Mucosa of descending colon (tissue), 3 donors: Measurements from ENCODE around the gene INTS4. TPM values are rescaled to one million over a fixed set of nuclear protein-coding genes. Genes with fewer than 3 reads are reported as not detected.
"Not testable (repeated sequence)": the region's sequence is repeated elsewhere in the genome, so short reads cannot be mapped to it uniquely, and the experiment has no call there.

Experiments used
- ATAC-seq: fragments of 200-7000 bp; cut with Tn5 transposase; one replicate; pipeline ENCODE4 v1.9.1; 2020; ENCODE audit warnings: mild to moderate bottlenecking, moderate library complexity
- DNase-seq, 3 donors: peaks; one replicate each; pipeline ENCODE4 v3.0.0-alpha.2; 2020
- H3K36me3 ChIP-seq: fragments of 200-600 bp; one replicate; pipeline ENCODE4 v1.8.0; 2021; ENCODE audit warnings: low read depth, mild to moderate bottlenecking
- H3K4me1 ChIP-seq: fragments of 200-600 bp; one replicate; pipeline ENCODE4 v1.8.0; 2021; ENCODE audit warnings: low read depth, mild to moderate bottlenecking
- H3K4me3 ChIP-seq: fragments of 200-600 bp; one replicate; pipeline ENCODE4 v1.8.0; 2021; ENCODE audit warnings: mild to moderate bottlenecking
- H3K9me3 ChIP-seq: fragments of 200-600 bp; one replicate; pipeline ENCODE4 v1.8.0; 2021; ENCODE audit warnings: mild to moderate bottlenecking
- intact Hi-C, 2 donors: fragments of 100-400 bp; cut with DNase I in 1 of 2; cut with micrococcal nuclease in 1 of 2; formaldehyde crosslinking; loops; one replicate each; pipeline versions ENCODE4 v1.11.0 to v1.11.1; 2022; cut with DNase I, micrococcal nuclease
- total RNA-seq, 3 donors: library from RNA; stranded (reverse); fragmentation: NEBNext Ultra II Directional in 2 of 3; extraction: Animal tissue kit (Norgen Biotek cat#: 25700) in 2 of 3; gene quantifications; one replicate each; pipeline versions ENCODE4 v1.2.1 to v1.2.4, GENCODE V29; 2021 to 2023
- TF ChIP-seq, protein P1 (sequence below): fragments of 200-600 bp; IDR thresholded peaks from one replicate; pipeline ENCODE4 v1.8.0; 2022; ENCODE audit warnings: antibody characterized with exemption, mild to moderate bottlenecking
- donor health status: DM: no; HTN: no; CAD: no; lungs with moderate emphysema.
- donor health status: DM: no; HTN: no; CAD: no.
- donor health status: DM: no; HTN: yes; CAD: no.

The INTS4 gene
- total RNA-seq, 3 donors from 2014 or later: 22.8 to 31.7 (median 28.3) TPM

DNA sequence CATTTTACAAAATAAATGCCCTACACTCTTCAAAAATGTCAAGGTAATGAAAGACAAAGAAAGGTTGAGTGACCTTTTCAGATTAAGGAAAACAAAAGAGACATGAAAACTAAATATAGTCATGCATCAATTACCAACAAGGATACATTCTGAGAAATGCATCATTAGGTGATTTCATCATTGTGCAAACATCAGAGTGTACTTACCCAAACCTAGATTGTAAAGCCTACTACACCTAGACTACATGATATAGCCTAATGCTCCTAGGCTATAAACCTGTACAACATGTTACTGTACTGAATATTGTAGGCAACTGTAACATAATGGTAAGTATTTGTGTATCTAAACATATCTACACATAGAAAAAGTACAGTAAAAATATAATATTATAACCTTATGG is 26.7 kb downstream of the INTS4 start:
- TF ChIP-seq, protein P1, sequence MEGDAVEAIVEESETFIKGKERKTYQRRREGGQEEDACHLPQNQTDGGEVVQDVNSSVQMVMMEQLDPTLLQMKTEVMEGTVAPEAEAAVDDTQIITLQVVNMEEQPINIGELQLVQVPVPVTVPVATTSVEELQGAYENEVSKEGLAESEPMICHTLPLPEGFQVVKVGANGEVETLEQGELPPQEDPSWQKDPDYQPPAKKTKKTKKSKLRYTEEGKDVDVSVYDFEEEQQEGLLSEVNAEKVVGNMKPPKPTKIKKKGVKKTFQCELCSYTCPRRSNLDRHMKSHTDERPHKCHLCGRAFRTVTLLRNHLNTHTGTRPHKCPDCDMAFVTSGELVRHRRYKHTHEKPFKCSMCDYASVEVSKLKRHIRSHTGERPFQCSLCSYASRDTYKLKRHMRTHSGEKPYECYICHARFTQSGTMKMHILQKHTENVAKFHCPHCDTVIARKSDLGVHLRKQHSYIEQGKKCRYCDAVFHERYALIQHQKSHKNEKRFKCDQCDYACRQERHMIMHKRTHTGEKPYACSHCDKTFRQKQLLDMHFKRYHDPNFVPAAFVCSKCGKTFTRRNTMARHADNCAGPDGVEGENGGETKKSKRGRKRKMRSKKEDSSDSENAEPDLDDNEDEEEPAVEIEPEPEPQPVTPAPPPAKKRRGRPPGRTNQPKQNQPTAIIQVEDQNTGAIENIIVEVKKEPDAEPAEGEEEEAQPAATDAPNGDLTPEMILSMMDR: no peak
- intact Hi-C loops: no loop called here
- no peaks in the 10 kb centered on the region for H3K4me1 ChIP-seq
- no peak overlapping the region for H3K4me3 ChIP-seq
- DNase-seq (no peak), ATAC-seq (no peak)
- no peaks in the 10 kb centered on the region for H3K9me3 ChIP-seq
- no peaks in the 10 kb centered on the region for H3K36me3 ChIP-seq

DNA sequence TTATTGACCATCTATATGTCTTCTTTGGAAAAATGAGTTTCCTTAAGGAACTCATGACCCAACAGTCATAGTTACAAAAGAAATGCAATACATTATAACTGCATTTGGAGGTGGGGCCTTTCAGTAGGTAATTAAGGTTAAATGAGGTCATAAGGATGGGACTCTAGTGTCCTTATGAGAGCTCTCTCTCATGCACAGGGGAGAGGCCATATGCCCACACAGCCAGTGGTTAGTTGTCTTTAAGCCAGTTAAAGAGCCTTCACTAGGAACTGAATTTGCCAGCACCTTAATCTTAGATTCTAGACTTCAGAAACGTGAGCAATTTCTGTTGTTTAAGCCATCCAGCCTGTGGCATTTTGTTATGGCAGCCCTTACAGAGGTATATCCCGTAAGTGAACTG is 27.3 kb downstream of the INTS4 start:
- Histone ChIP-seq H3K9me3 (no peaks in the 10 kb centered on the region), H3K4me3 (no peak overlapping the region), H3K4me1 (no peaks in the 10 kb centered on the region), H3K36me3 (no peaks in the 10 kb centered on the region)
- TF ChIP-seq, protein P1: no peak
- DNase-seq (no peak), ATAC-seq (no peak)
- intact Hi-C loops: no loop called here

DNA sequence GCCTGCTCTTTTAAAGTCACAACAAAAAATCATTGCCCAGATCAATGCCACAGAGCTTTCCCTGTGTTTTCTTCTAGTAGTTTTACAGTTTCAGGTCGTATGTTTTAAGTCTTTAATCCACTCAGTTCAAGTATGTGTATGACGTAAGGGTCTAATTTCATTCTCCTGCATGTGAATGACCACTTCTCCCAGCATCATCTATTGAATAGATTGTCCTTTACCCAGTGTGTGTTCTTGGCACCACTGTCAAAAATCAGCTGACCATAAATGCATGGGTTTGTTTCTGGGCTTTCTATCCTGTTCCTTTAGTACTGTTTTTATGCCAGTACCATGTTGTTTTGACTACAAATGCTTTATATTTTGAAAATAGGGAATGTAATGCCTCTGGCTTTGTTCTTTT is 28.1 kb downstream of the INTS4 start:
- Histone ChIP-seq H3K9me3 (no peaks in the 10 kb centered on the region), H3K36me3 (no peaks in the 10 kb centered on the region), H3K4me1 (no peaks in the 10 kb centered on the region), H3K4me3 (no peak overlapping the region)
- intact Hi-C loops: no loop called here
- TF ChIP-seq, protein P1: no peak
- ATAC-seq: no peak
- no peak for DNase-seq

DNA sequence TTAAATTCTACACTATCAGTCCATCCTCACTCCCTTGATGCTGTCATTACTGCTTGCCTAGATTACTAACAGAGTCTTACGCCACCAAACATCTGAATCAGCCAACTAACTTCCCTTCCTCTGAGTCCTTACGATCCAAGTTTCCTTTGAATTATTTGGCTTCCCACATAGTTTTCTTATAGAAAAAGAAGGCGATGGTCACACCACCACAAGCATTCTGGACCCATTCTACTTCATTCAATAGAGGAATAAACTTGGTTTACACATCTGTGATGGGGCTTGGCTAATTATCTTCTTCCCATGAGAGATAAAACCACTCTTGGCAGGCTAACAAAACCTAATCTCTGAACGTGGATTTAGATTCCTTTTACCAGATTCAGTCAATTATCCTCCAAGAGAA is 35.0 kb downstream of the INTS4 start:
- ATAC-seq: no peak
- TF ChIP-seq, protein P1: no peak
- no peak for DNase-seq
- Histone ChIP-seq H3K36me3 (no peaks in the 10 kb centered on the region), H3K4me1 (no peaks in the 10 kb centered on the region), H3K9me3 (no peaks in the 10 kb centered on the region), H3K4me3 (no peak overlapping the region)
- intact Hi-C loops: no loop called here

DNA sequence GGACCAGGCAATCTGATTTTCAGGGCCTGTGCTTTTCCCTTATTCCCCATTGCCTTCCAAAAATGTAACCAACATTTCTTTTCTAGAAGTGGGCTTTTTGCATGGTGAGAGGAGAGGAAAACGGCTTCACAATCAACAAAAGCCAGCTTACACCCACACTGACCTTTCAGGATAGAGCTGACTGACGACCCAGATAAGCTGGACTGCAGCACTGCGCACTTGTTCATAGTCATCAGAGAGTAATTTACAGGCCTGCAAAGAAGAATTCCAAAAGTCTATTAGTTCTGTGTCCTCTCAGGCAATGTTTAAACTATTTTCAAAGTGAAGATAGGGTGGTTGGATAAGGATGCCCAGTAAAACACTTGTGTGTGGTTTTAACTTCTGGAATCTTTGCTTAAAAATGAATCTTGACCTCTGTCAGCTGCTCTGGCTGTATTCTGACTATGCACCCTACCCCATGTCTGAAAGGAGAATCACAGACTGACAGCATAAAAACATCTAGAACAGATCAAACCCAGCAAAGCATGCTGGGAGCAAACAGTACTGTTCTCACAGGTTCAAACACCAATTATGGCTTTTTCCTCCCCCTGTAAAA is 35.8 kb downstream of the INTS4 start:
- intact Hi-C loops, ATAC-seq, H3K4me3 ChIP-seq, H3K4me1 ChIP-seq, DNase-seq, H3K9me3 ChIP-seq, H3K36me3 ChIP-seq: not testable (repeated sequence)

DNA sequence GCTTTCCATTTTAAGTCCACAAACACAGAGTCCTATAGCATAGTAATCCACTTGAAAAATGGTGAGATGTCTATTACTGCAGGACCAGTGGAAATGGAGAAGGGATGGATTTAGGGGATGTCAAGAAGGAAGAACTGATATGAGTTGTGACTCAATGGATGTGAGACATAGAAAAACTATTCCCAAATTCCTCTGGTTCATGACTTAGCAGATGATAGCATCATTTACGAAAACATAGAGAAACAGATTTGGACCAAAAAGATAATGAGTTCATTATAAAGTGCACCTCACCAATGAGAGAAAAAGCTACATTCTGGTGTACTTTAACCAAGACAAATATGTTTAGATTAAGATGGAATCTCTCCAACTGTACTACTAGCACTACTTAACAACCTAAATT is 51.2 kb downstream of the INTS4 start:
- DNase-seq, H3K4me3 ChIP-seq, H3K9me3 ChIP-seq, intact Hi-C loops, H3K36me3 ChIP-seq, ATAC-seq, H3K4me1 ChIP-seq: not testable (repeated sequence)

DNA sequence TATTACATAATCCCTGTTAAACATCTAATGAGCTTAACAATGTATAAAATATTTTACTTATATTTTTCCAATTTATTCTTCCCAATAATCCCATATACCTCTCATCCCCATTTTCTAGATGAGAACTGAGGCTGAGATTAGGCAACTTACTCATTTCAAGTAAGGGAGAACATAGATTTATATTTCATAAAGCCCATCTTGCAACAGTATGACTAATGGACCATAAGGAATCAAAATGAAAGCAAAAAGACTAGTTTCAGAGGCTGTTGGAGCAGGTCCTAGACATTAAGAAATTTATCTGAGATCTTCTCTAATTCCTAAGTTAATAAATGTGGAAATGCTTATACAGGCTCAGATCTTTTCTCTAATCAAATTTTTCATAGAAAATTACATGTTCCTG is 52.0 kb downstream of the INTS4 start:
- H3K9me3 ChIP-seq, H3K36me3 ChIP-seq, intact Hi-C loops, H3K4me3 ChIP-seq, H3K4me1 ChIP-seq, DNase-seq, ATAC-seq: not testable (repeated sequence)

DNA sequence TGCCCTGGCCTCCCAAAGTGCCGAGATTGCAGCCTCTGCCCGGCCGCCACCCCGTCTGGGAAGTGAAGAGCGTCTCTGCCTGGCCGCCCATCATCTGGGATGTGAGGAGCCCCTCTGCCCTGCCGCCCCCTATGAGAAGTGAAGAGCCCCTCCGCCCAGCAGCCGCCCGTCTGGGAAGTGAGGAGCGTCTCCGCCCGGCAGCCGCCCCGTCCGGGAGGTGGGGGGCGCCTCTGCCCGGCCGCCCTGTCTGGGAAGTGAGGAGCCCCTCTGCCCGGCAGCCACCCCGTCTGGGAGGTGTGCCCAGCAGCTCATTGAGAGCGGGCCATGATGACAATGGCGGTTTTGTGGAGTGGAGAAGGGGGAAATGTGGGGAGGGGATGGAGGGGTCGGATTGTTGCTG is 60.9 kb downstream of the INTS4 start:
- H3K4me3 ChIP-seq, H3K9me3 ChIP-seq, ATAC-seq, H3K4me1 ChIP-seq, DNase-seq, H3K36me3 ChIP-seq, intact Hi-C loops: not testable (repeated sequence)

DNA sequence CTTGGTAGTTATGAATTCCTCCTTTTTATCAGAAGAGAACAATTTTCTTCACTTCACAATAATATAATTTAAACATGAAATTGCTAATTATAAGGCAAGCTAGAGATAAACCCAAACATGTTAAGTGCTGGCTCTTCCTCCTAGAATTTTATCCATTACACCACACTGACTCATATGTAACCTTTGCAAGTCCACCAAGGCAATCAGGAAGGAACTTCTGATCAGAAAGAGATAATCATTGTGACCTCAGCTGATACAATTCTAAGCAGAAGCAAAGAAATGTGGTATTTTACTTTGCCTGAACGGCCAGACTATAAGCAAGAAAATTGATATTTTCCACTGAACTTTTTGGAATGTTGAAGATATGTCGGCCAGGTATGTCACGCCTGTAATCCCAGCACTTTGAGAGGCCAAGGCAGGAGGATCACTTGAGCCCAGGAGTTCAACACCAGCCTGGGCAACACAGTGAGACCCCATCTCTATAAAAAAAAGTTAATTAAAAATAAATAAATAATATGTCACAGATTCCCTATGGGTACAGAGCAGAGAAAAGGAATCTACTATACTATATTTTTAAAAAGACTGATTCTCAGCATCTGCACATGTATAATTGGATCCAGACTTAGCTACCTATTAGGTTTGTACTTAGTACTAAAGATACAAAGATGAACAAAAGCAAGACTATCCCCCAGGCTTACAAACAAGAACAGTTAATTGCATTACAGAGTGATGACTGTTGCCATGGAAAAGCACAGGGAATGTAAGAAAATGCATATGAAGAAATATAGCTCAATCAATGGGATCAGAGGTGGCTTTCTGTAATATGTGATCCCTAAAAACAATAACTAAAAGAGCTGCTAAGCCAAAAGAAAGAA is 63.9 kb downstream of the INTS4 start:
- H3K4me3 ChIP-seq, H3K4me1 ChIP-seq, DNase-seq, H3K36me3 ChIP-seq, ATAC-seq, intact Hi-C loops, H3K9me3 ChIP-seq: not testable (repeated sequence)

DNA sequence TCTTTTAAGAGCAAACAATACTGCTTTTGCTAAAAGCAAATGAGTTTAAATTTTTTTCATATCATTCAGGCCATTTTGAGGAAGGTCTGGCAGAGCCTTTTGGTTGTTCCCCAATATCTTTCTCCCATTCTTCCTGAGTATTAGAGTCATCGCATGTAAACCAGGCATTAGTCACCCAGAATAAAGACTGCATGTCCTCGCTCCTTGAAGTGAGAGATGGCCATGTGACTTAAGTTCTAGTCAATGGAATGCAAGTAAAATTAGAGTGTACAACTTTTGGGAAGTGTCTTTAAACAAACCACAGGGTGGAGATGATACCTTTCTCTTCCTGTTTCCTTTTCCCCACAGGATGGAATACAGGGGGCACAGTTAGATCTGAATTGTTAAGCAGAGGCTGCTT is 76.8 kb downstream of the INTS4 start:
- peaks cover 11% of the 10 kb centered on the region for H3K4me1 ChIP-seq
- intact Hi-C loops, ATAC-seq, DNase-seq, H3K9me3 ChIP-seq, H3K4me3 ChIP-seq, H3K36me3 ChIP-seq: not testable (repeated sequence)
